PFSK-1 (cell line): ENCODE measurements around the gene FGFR4.

Experiments used
- FOXP2 ChIP-seq: optimal IDR thresholded peaks from 2 replicates; pipeline ENCODE3; 2011; ENCODE audit warnings: borderline replicate concordance, control low read depth, inconsistent platforms; ENCODE audit not compliant: insufficient read depth; ENCODE audit errors: extremely low read length, extremely low read depth
- POLR2AphosphoS5 ChIP-seq: IDR thresholded peaks from 2 replicates; pipeline ENCODE4 v1.6.1; 2012; ENCODE audit warnings: low read depth, mild to moderate bottlenecking, control low read depth, low read length, moderate library complexity
- SIN3A ChIP-seq: IDR thresholded peaks from 2 replicates; pipeline ENCODE4 v1.6.1; 2012; ENCODE audit warnings: mild to moderate bottlenecking, low read length, moderate library complexity, borderline replicate concordance; ENCODE audit not compliant: insufficient read depth
- TAF1 ChIP-seq: IDR thresholded peaks from 2 replicates; pipeline ENCODE4 v1.6.1; 2012; ENCODE audit warnings: low read length, control low read depth, borderline replicate concordance; ENCODE audit not compliant: insufficient read depth
- TF ChIP-seq, protein P1 (sequence below), 2 experiments: IDR thresholded peaks; 2 replicates each; pipeline versions ENCODE4 v1.6.1 to v1.8.0; 2011 to 2012; ENCODE audit warnings: low read depth in 2 of 2, low read length in 2 of 2, control low read depth in 1 of 2, inconsistent platforms in 1 of 2, mild to moderate bottlenecking in 1 of 2, moderate library complexity in 1 of 2; ENCODE audit not compliant: insufficient read depth in 1 of 2

Gene FGFR4

DNA sequence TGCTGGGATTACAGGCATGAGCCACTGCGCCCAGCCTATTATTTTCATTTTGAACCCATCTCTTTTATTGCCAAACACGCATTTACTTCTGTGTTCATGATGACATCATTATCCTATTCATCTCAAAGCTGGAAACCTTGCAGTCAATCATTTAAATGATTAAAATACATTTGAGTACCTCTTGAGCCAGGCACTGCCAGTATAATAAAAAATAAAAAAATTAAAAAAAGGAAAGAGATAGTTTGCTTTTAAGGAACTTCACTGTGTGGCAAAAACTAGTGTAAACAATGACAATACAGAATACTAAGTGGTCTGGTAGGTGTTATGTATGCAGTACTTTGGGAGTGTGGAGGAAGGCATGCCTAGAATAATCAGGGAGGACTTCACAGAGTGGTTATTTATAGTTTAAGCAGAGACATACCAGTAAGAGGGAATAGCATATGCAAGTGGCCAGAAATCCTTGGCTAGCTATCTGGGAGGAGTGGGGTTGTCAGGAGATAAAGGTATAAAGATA is 55.4 kb downstream of the FGFR4 start:
- TF ChIP-seq POLR2AphosphoS5 (no peak), FOXP2 (no peak), TAF1 (no peak)
- TF ChIP-seq, protein P1, sequence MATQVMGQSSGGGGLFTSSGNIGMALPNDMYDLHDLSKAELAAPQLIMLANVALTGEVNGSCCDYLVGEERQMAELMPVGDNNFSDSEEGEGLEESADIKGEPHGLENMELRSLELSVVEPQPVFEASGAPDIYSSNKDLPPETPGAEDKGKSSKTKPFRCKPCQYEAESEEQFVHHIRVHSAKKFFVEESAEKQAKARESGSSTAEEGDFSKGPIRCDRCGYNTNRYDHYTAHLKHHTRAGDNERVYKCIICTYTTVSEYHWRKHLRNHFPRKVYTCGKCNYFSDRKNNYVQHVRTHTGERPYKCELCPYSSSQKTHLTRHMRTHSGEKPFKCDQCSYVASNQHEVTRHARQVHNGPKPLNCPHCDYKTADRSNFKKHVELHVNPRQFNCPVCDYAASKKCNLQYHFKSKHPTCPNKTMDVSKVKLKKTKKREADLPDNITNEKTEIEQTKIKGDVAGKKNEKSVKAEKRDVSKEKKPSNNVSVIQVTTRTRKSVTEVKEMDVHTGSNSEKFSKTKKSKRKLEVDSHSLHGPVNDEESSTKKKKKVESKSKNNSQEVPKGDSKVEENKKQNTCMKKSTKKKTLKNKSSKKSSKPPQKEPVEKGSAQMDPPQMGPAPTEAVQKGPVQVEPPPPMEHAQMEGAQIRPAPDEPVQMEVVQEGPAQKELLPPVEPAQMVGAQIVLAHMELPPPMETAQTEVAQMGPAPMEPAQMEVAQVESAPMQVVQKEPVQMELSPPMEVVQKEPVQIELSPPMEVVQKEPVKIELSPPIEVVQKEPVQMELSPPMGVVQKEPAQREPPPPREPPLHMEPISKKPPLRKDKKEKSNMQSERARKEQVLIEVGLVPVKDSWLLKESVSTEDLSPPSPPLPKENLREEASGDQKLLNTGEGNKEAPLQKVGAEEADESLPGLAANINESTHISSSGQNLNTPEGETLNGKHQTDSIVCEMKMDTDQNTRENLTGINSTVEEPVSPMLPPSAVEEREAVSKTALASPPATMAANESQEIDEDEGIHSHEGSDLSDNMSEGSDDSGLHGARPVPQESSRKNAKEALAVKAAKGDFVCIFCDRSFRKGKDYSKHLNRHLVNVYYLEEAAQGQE (IDR thresholded peaks at IDR 0.05; ENCODE audit: insufficient read depth in 1 of 2, low read depth in 2 of 2, low read length in 2 of 2), result no peak

- TF ChIP-seq POLR2AphosphoS5 (no peak), FOXP2 (no peak), SIN3A (no peak), TAF1 (no peak)
- TF ChIP-seq, protein P1 (IDR thresholded peaks at IDR 0.05; ENCODE audit: insufficient read depth in 1 of 2, low read depth in 2 of 2, low read length in 2 of 2), result no peak
Measured at GRCh38 chr5:177142778-177143177, 56.1 kb downstream of the FGFR4 start.

GRCh38 chr5:177146891-177147638 is 60.4 kb downstream of the FGFR4 start:
- TF ChIP-seq FOXP2 (no peak), TAF1 (no peak), POLR2AphosphoS5 (no peak)
- TF ChIP-seq, protein P1 (IDR thresholded peaks at IDR 0.05; ENCODE audit: insufficient read depth in 1 of 2, low read depth in 2 of 2, low read length in 2 of 2), result no peak
